Endothelial cell of umbilical vein (primary cell): ENCODE results near the gene APOLD1. TPM values are rescaled to one million over a fixed set of nuclear protein-coding genes. Genes with fewer than 3 reads are reported as not detected.
A peak's percentile ranks its signal among the peaks of the same experiment; 100 is the strongest.
"Not testable (repeated sequence)": the region's sequence is repeated elsewhere in the genome, so short reads cannot be mapped to it uniquely, and the experiment has no call there.

Source experiments
- BruUV-seq: library from RNA; stranded (reverse); fragments of 400-500 nt; replicated peaks from 2 replicates; lab custom pipeline; 2021; lab: Mats Ljungman, UMichigan
- CTCF ChIA-PET: fragments of 300-600, 350-600 bp; sonication (Branson Sonifier 250); formaldehyde crosslinking; loops from one replicate; lab custom pipeline; 2021; ENCODE audit warnings: antibody characterized with exemption, inconsistent platforms; lab: Charles Lee
- POLR2A ChIA-PET: fragments of 300-600, 350-600 bp; sonication (Branson Sonifier 250); formaldehyde crosslinking; loops from one replicate; lab custom pipeline; 2021; ENCODE audit warnings: antibody characterized with exemption, inconsistent platforms; lab: Charles Lee
- DNase-seq: peaks from one replicate; pipeline ENCODE4 v3.0.0-alpha.2; 2011; ENCODE audit warnings: low read depth, low spot score
- FAIRE-seq: peaks from 2 replicates; lab custom pipeline; 2011; peaks lifted over from hg19 to GRCh38; lab: Jason Lieb, UNC
- H2AFZ ChIP-seq: 2 replicates; pipeline ENCODE4 v1.6.0; 2012; ENCODE audit warnings: low read depth, low read length, control low read depth, inconsistent platforms
- H3K27ac ChIP-seq: 2 replicates; pipeline ENCODE4 v1.5.1; 2011; ENCODE audit warnings: low read depth, mild to moderate bottlenecking, control low read depth, low read length, moderate library complexity; ENCODE audit not compliant: insufficient read depth
- H3K27me3 ChIP-seq, 2 experiments: 2 replicates each; pipeline versions ENCODE4 v1.6.0 to v1.6.1; 2011; ENCODE audit warnings: low read length in 2 of 2, mixed read lengths in 1 of 2; ENCODE audit not compliant: control insufficient read depth in 2 of 2, insufficient read depth in 2 of 2
- H3K36me3 ChIP-seq, 2 experiments: 2 replicates in 1 of 2; 3 replicates in 1 of 2; pipeline ENCODE4 v1.5.1; 2011; ENCODE audit warnings: low read length in 2 of 2, mild to moderate bottlenecking in 1 of 2, moderate library complexity in 1 of 2; ENCODE audit not compliant: control insufficient read depth in 2 of 2, insufficient read depth in 2 of 2; ENCODE audit errors: extremely low read depth in 1 of 2
- H3K4me1 ChIP-seq: 3 replicates; pipeline ENCODE4 v1.5.1; 2011; ENCODE audit warnings: mild to moderate bottlenecking, low read length; ENCODE audit not compliant: control insufficient read depth, insufficient read depth; ENCODE audit errors: extremely low read depth
- H3K4me2 ChIP-seq: 2 replicates; pipeline ENCODE4 v1.6.1; 2011; ENCODE audit warnings: low read length, control low read depth, mixed read lengths; ENCODE audit not compliant: insufficient read depth
- H3K4me3 ChIP-seq, 3 experiments: fragments of 200-600 bp in 1 of 3; sonication (generic), shearing (Covaris generic) in 1 of 3; replicated peaks in 1 of 3; 2 replicates each; pipeline ENCODE4 v1.5.1; 2011 to 2016; ENCODE audit warnings: control low read depth in 3 of 3, low read length in 3 of 3, mild to moderate bottlenecking in 2 of 3, inconsistent platforms in 1 of 3, low read depth in 1 of 3, moderate library complexity in 1 of 3; ENCODE audit not compliant: insufficient read depth in 1 of 3
- H3K79me2 ChIP-seq: 2 replicates; pipeline ENCODE4 v1.6.0; 2012; ENCODE audit warnings: low read length, inconsistent platforms; ENCODE audit not compliant: control insufficient read depth, insufficient read depth
- H3K9ac ChIP-seq: replicated peaks from 2 replicates; pipeline ENCODE3; 2011; ENCODE audit warnings: low read length, control low read depth; ENCODE audit not compliant: insufficient read depth; ENCODE audit errors: extremely low read depth
- H3K9me1 ChIP-seq: replicated peaks from 3 replicates; pipeline ENCODE4 v1.6.0; 2011; ENCODE audit warnings: mild to moderate bottlenecking, low read length; ENCODE audit not compliant: control insufficient read depth, insufficient read depth; ENCODE audit errors: extremely low read depth
- H3K9me3 ChIP-seq: replicated peaks from 2 replicates; pipeline ENCODE4 v1.5.1; 2012; ENCODE audit warnings: low read length, inconsistent platforms; ENCODE audit not compliant: control insufficient read depth, insufficient read depth
- H4K20me1 ChIP-seq: replicated peaks from 2 replicates; pipeline ENCODE3; 2011; ENCODE audit warnings: mild to moderate bottlenecking, low read length; ENCODE audit not compliant: control insufficient read depth, insufficient read depth; ENCODE audit errors: extremely low read depth
- EZH2 ChIP-seq: IDR thresholded peaks from 2 replicates; pipeline ENCODE4 v1.6.1; 2012; ENCODE audit warnings: borderline replicate concordance, low read depth, mild to moderate bottlenecking, moderate library complexity, low read length, inconsistent platforms; ENCODE audit not compliant: severe bottlenecking
- FOS ChIP-seq: IDR thresholded peaks from 2 replicates; pipeline ENCODE4 v1.6.1; 2011; ENCODE audit warnings: mild to moderate bottlenecking, low read length, moderate library complexity, borderline replicate concordance; ENCODE audit not compliant: insufficient read depth
- GATA2 ChIP-seq: IDR thresholded peaks from 2 replicates; pipeline ENCODE4 v1.7.0; 2011; ENCODE audit warnings: low read depth, mild to moderate bottlenecking, moderate library complexity, mixed read lengths, low read length; ENCODE audit not compliant: insufficient read length, insufficient read depth
- JUN ChIP-seq: IDR thresholded peaks from 2 replicates; pipeline ENCODE4 v1.6.1; 2011; ENCODE audit warnings: borderline replicate concordance, low read depth; ENCODE audit not compliant: insufficient read length, insufficient read depth
- MYC ChIP-seq: IDR thresholded peaks from one replicate; pipeline ENCODE4 v1.6.1; 2011; ENCODE audit warnings: mild to moderate bottlenecking, low read depth, low read length
- POLR2A ChIP-seq: IDR thresholded peaks from 2 replicates; pipeline ENCODE4 v1.6.1; 2012; ENCODE audit warnings: low read depth, mild to moderate bottlenecking, control low read depth, low read length
- POLR2AphosphoS5 ChIP-seq: IDR thresholded peaks from 2 replicates; pipeline ENCODE4 v1.6.1; 2012; ENCODE audit warnings: low read depth, mild to moderate bottlenecking, control low read depth, low read length, moderate library complexity; ENCODE audit not compliant: insufficient read depth
- dilution Hi-C: fragments of 300-500 bp; cut with MboI; formaldehyde crosslinking; loops from one replicate; pipeline ENCODE4 v1.15.0; 2019; ENCODE audit warnings: low sequenced_read_pairs; ENCODE audit not compliant: extremely low pct_ligation_motif_present
- intact Hi-C: fragments of 100-400 bp; cut with micrococcal nuclease; formaldehyde crosslinking; loops from one replicate; pipeline ENCODE4 v1.10.0; 2022
- polyA plus RNA-seq, 4 experiments: library from polyadenylated mRNA; depleted of rRNA in 3 of 4; stranded (reverse) in 3 of 4; unstranded in 1 of 4; fragments of >200 nt; gene quantifications; 2 replicates each; pipeline versions ENCODE4 v1.2.1 to v1.2.3, GENCODE V29; 2011 to 2012; ENCODE audit warnings: missing spikeins in 1 of 4
- total RNA-seq: library from RNA; stranded (reverse); gene quantifications from 2 replicates; pipeline ENCODE4 v1.2.3, GENCODE V29; 2021
- TF ChIP-seq, protein P1 (sequence below), 2 donors: IDR thresholded peaks; 1 replicate in 1 of 2; 2 replicates in 1 of 2; pipeline ENCODE4 v1.5.1; 2011; ENCODE audit warnings: low read length in 2 of 2, mild to moderate bottlenecking in 2 of 2, moderate library complexity in 2 of 2, control low read depth in 1 of 2, inconsistent platforms in 1 of 2, low read depth in 1 of 2; ENCODE audit not compliant: insufficient read depth in 1 of 2; ENCODE audit errors: extremely low read depth in 1 of 2
- TF ChIP-seq, protein P2 (sequence below): IDR thresholded peaks from 2 replicates; pipeline ENCODE4 v1.6.1; 2011; ENCODE audit not compliant: insufficient read depth, insufficient read length

APOLD1 gene
- total and polyA plus RNA-seq, 2 donors (not counting 3 experiments of a cell fraction or from before 2014, with no cell fraction given): 3.7 to 6.0 TPM

DNA sequence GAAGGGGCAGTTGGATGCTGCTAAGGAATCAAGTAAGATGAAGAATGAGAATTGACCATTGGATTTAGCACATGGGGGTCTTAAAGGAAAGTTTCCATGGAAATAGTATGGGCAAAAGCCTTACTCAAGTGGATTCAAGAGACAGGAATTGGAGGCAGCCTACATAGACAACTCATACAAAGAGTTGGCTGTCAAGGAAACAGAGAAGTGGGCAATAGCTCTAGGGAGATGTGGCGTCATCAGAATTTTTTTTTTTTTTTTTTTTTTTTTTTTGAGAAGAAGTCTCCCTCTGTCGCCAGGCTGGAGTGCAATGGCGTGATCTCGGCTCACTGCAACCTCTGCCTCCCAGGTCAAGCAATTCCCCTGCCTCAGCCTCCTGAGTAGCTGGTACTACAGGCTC is 16.2 kb downstream of the APOLD1 start:
- POLR2A ChIA-PET, H4K20me1 ChIP-seq, H3K27ac ChIP-seq, H3K27me3 ChIP-seq, CTCF ChIA-PET, H3K79me2 ChIP-seq, H3K4me3 ChIP-seq, intact Hi-C loops, dilution Hi-C loops, DNase-seq, H3K9me1 ChIP-seq, FAIRE-seq, H2AFZ ChIP-seq, H3K9ac ChIP-seq, H3K4me2 ChIP-seq, H3K36me3 ChIP-seq, BruUV-seq, H3K9me3 ChIP-seq: not testable (repeated sequence)
- peaks cover 23% of the 10 kb centered on the region for H3K4me1 ChIP-seq

DNA sequence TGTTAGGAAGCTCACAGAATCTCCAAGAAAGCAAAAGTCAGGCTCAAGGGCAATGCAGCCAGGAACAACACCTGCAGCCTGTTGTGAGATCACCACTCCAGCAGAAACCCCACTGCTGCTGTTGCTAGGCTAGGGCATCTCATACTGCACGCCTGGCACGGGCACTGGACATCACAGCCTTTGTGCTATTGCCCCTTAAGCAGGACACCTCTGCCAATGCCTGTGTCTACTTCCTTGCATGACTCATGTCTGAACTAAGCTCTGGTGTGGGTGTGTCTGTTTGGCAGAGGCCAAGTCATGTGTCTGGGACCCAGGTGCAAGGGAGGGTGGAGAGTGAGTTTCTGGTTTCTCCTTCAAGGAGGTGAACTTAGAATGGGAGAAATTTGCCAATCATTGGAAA is 17.7 kb downstream of the APOLD1 start:
- no TSS peak for BruUV-seq
- H2AFZ ChIP-seq: no peak overlapping the region
- dilution Hi-C loops (no loop called here), intact Hi-C loops (loop anchor here (1.0 kb wide), 2 partner anchors 15 to 16 kb away; no protein-coding TSS in a partner anchor)
- no peaks in the 10 kb centered on the region for H3K27me3 ChIP-seq
- H3K79me2 ChIP-seq: no peaks in the 10 kb centered on the region
- H3K9ac ChIP-seq: peak overlapping the region; percentile 47
- no peaks in the 10 kb centered on the region for H3K9me1 ChIP-seq
- FAIRE-seq (peak; percentile 89), DNase-seq (peak; percentile 89)
- H3K4me3 ChIP-seq: no peak overlapping the region
- CTCF ChIA-PET: interaction anchor here (0.9 to 2.6 kb wide), 13 partner anchors 10 to 181 kb away, joined by 3 to 27 read pairs (median 4); partner anchors contain the start of gene DDX47
- no peaks in the 10 kb centered on the region for H3K9me3 ChIP-seq
- TF ChIP-seq, protein P1, sequence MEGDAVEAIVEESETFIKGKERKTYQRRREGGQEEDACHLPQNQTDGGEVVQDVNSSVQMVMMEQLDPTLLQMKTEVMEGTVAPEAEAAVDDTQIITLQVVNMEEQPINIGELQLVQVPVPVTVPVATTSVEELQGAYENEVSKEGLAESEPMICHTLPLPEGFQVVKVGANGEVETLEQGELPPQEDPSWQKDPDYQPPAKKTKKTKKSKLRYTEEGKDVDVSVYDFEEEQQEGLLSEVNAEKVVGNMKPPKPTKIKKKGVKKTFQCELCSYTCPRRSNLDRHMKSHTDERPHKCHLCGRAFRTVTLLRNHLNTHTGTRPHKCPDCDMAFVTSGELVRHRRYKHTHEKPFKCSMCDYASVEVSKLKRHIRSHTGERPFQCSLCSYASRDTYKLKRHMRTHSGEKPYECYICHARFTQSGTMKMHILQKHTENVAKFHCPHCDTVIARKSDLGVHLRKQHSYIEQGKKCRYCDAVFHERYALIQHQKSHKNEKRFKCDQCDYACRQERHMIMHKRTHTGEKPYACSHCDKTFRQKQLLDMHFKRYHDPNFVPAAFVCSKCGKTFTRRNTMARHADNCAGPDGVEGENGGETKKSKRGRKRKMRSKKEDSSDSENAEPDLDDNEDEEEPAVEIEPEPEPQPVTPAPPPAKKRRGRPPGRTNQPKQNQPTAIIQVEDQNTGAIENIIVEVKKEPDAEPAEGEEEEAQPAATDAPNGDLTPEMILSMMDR (IDR thresholded peaks at IDR 0.05; ENCODE audit: extremely low read depth in 1 of 2, insufficient read depth in 1 of 2, low read depth in 1 of 2, low read length in 2 of 2): no peak
- TF ChIP-seq FOS (peak; percentile 81), EZH2 (no peak), POLR2AphosphoS5 (peak; percentile 62), MYC (no peak), GATA2 (no peak), POLR2A (no peak), JUN (peak; percentile 76)
- TF ChIP-seq, protein P2, sequence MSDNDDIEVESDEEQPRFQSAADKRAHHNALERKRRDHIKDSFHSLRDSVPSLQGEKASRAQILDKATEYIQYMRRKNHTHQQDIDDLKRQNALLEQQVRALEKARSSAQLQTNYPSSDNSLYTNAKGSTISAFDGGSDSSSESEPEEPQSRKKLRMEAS: no peak
- POLR2A ChIA-PET: no interaction called here
- peak overlapping the region; percentile 95 for H3K27ac ChIP-seq
- H3K4me1 ChIP-seq: peaks cover 36% of the 10 kb centered on the region
- no peaks in the 10 kb centered on the region for H4K20me1 ChIP-seq
- peak overlapping the region; percentile 49 for H3K4me2 ChIP-seq
- no peaks in the 10 kb centered on the region for H3K36me3 ChIP-seq
